SH-SY5Y (cell line): ENCODE measurements around the gene NOC2L.

Source experiments
- GATA2 ChIP-seq: IDR thresholded peaks from 2 replicates; pipeline ENCODE4 v1.6.1; 2011; ENCODE audit warnings: mild to moderate bottlenecking, low read depth, low read length
- GATA3 ChIP-seq: IDR thresholded peaks from 2 replicates; pipeline ENCODE4 v1.6.1; 2011; ENCODE audit warnings: low read depth, mild to moderate bottlenecking, low read length, moderate library complexity

The NOC2L gene

DNA sequence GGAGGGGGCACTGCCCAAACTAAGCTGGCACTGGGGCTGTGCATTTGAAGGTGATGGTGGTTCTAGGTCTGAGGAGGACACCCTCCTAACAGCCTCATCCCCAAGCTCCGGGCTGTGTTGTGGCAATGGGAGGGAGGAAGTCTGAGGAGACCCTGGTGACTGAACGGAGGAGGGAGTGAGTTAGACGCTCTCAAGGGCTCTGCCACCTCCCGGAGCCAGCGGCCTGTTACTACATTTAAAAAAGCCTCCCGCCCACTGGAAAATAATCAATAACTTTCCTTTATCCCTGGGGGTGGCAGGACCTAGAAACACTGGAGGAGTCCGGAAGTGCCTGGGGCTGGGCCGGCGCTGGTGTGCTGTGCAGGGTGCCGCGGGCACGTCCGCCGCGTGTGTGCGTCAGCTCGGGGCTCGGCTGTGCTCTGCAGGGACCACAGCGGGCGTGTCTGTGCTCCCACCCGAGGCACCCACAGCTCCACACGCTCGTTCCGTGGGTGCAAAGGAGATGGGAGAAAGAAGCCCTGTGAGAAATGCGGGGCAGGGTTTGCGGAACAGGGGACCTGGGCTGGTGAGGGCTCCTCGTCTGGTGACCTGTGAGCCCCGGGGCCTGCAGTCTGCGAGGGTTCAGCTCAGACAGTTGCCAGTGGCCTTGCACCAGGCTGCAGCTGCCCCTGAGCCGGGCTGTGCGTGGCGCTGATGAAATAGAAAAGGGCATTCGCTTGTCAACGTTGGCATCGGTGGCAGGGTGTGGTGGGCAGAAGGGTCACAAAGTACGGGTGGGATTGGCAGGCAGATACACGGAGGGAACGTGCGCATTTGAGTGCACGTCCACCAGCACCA, 30.0 kb downstream of the NOC2L start:
- TF ChIP-seq GATA3 (no peak), GATA2 (no peak)

DNA sequence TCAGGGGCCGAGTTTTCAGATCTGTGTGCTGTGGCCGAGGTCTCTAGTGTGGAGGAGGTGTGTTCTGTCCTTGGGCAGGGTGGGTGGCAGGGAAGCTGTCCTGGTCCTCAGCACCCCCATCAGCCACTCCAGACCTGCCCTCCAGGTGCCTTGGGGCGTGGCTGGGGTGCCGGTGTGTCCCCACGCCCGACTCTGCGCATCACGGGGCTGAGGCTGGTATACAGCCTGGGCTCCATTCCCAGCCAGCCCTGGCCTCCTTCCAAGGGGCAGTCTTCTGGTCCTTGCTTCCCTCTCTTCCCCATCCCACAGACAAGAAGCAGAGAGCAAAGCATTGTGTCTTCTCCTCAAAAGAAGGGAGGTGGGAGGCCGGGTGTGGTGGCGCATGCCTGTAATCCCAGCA, 31.3 kb downstream of the NOC2L start:
- TF ChIP-seq GATA2: no peak
- no peak for TF ChIP-seq GATA3

DNA sequence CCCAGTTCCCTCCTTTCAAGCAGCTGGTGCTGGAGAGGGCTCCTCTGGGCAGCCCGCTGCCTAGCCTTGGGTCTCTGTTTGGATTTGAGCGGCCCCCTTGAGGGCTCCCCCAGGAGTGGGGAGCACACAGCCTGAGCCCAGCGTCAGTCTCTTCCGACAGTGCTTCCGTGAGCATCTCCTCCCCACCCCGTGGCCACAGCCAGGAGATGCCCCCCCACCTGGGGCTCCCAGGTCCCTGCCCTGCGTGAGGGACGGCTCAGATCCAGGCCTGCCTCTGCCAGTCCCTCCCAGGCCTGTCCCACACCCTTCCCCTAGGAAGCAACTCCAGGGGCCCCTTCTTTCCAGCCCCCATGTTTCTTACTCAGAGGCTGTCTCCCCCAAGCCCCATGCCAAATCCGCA, 31.8 kb downstream of the NOC2L start:
- TF ChIP-seq GATA3 (no peak), GATA2 (no peak)

DNA sequence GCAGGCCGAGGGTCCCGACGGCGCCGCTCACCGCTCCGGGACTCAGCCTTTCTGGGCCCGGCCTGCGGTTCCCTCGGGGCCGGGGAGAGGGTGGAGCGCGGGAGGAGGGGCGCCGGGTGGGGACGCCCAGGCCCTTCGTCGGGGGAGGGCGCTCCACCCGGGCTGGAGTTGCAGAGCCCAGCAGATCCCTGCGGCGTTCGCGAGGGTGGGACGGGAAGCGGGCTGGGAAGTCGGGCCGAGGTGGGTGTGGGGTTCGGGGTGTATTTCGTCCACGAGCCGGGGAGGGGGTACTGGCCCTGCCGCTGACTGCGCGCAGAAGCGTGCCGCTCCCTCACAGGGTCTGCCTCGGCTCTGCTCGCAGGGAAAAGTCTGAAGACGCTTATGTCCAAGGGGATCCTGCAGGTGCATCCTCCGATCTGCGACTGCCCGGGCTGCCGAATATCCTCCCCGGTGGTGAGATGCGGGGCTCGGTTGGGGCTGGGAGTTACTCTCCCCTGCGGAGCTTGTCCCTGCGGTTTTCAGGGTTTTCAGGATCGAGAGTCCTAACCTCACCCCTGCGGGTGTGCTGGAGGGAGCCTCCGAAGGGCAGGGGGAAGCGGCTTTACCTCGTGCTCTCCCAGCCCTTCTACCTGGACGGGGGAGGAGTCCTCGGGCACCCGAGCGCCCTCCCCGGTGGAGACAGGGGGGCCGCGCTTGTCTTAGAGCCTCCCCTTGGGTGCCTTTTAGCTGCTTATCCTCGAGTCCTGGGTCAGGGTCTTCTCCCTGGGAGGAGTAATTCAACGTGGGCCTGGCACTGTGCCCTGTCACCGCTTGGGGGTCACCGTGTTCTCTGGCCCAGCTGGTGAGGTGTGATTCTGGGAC, 33.3 kb downstream of the NOC2L start:
- TF ChIP-seq GATA3 (no peak), GATA2 (no peak)

DNA sequence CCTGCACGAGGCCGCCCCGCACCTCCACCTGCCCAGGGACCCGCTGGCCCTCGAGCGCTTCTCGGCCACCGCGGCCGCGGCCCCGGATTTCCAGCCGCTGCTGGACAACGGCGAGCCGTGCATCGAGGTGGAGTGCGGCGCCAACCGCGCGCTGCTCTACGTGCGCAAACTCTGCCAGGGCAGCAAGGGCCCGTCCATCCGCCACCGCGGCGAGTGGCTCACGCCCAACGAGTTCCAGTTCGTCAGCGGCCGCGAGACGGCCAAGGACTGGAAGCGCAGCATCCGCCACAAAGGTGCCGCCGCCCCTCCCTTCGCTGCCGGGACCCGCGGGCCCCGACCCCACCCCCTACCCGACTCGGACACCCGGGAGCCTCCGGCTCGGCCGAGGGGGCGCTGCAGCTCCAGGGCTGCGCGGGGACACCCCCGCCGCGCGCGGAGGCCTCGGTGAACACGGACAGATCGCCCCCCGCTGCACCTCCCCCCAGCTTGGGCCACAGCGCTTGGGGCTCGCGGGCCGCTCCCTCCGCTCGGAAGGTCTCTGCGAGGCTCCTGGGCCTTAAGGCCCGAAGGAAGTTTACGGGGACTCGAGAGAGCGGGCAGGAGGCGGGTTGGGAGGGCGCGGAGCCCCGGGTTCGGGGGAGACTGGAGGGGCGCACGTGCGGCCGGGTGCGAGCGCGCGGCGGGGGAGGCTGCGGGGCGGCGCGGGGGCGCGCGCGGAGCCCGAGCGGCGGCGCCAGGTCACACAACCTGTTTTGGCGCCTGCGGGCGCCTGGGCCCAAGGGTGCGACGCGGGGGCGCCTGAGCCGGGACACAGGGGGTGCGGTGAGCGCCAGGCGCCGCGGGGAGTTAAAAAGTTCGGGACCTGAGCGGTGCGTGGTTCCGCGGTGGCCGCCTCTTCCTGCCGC, 34.1 kb downstream of the NOC2L start:
- TF ChIP-seq GATA3: no peak
- no peak for TF ChIP-seq GATA2

DNA sequence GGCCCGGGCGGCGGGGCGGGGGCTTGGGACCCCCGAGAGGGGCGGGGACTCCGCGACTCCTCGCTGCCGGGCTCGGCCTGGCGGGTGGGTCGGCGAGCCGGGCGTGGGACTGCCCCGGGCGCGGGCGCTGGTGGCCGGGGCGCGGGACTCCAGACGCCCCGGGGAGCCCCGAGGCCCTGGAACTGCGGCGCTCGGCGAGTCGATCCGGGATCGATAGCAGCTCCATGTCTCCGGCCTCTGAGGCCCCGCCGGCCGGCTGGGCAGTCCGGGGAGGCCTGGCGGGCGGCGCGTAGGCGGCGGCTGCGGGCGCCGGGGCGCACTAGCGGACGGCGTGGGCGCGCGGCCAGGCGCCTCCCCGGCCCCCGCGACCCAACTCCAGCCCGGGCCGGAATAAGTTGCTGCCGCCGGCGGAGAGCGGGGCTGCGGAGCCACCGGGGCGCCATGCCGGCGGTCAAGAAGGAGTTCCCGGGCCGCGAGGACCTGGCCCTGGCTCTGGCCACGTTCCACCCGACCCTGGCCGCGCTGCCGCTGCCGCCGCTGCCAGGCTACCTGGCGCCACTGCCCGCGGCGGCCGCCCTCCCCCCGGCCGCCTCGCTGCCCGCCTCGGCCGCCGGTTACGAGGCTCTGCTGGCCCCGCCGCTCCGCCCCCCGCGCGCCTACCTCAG, 34.9 kb downstream of the NOC2L start:
- TF ChIP-seq GATA2: no peak
- TF ChIP-seq GATA3: no peak

DNA sequence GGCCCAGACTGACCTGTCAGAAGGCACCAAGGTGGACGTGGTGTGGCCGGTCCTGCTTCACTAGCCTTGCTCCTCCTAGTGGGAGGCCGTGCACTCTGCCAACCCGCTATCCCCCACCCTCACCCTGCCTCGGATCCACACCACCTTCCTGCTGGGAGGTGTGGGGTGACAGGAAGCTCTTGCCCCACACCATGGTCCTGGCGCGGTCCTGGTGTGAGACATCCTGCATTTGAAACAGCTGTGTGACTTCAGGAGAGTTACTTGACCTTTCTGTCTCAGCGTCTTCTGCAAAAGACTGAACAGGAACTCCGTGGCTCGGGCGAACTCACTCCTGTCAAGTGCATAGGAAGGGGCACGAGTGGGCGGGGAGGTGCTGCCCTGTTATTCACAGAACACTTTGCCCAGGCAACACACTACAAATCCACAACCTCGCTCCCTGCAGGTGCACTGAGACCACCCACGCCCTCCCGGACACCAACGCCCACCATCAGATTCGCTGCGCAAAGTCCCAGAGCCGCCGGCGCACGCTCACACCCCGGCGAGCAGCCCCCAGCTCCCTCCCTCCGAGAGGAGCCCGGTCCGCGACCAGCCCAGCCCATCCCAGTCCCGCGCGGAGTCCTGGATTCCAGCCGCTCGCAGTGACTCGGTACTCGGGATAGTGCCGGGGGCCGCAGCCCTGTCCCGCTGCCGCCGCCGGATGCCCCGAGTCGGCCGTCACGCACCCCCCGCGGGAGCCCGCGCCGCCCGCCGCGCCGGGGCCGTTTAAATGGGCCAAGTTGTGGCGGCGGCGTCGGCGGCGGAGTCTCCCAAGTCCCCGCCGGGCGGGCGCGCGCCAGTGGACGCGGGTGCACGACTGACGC, 35.7 kb downstream of the NOC2L start, which contains the start of gene SAMD11:
TSS of gene SAMD11 (plus strand) at position 793 of the 860 bp plus-strand sequence. CDS start 509 bp downstream, outside the sequence.
- TF ChIP-seq GATA2 (no peak), GATA3 (no peak)

DNA sequence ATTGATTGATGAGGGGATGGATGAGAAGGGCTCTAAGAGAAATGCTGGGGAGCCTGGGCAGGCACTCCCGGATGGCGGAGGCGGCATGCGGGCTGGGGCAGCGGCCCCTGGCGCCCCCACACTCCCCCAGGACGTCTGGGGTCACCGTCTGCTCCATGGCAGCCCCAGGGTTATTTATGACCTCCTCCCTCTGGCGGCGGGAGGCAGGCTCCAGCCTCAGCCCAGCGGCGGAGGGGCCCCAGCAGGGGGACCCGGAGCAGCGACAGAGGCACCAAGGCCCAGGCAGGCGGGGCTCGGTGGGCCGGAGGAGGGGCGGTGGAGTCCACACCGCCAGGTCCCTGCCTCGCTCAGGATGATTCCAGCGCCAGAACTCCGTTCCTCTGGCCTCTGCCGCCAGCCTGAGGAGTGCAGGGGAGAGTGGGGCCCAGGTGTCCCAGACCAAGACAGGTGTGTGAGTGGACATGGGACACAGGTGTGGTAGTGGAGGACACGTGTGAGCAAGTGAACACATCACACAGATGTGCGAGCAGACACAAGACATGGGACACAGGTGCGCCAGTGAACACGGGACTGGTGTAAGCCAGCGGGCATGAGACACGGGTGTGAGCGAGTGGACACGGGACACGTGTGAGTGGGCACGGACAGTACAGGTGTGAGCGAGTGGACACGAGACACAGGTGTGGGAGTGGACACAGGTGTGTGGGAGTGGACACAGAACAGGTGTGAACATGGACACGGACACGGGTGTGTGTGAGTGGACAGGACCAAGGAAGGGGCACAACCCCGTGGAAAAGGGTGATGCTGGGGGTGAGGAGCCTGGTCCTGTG, 37.8 kb downstream of the NOC2L start:
- TF ChIP-seq GATA2: no peak; the same call in 1 of the 2 replicates
- TF ChIP-seq GATA3: no peak

DNA sequence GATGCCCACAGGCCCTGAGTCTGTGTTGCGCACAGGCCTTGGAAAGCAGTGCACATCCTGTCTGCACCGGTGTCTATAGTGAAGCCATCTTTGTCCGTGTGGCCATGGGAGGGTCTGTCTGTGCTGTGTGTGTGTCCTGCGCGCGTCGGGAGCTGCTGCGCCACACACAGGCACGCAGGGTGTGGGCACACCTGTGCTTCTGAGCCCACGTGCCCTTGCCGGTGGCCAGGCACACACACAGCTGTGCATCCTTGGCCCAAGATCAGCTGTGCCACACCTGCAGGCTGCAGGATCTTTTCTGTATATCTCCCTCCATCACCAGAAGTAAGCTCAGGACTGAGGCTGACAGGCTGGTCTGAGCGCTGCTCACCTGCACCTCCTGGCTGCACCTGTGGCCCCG, 38.5 kb downstream of the NOC2L start:
- TF ChIP-seq GATA2 (peak; percentile 28; the same call in 1 of the 2 replicates), GATA3 (no peak)

DNA sequence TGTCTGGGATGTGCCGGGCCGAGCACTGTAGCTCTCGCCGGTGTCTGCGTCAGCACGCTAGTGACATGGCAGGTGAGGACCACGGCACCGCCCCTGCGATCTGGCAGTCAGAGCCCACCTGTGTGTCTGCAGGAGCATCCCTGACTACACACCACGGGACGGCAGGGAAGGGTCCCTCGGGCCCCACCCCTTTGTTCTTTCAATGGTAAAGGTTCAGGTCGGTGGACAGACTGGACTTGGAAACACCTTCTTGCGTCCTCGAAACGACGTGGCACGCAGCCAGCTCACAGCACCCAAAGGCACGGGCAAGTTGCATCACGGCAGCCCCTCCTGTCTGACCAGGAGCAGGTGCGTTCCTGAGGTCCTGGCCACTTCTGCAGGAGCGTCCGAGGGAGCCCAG, 39.0 kb downstream of the NOC2L start:
- TF ChIP-seq GATA2 (no peak), GATA3 (no peak)

DNA sequence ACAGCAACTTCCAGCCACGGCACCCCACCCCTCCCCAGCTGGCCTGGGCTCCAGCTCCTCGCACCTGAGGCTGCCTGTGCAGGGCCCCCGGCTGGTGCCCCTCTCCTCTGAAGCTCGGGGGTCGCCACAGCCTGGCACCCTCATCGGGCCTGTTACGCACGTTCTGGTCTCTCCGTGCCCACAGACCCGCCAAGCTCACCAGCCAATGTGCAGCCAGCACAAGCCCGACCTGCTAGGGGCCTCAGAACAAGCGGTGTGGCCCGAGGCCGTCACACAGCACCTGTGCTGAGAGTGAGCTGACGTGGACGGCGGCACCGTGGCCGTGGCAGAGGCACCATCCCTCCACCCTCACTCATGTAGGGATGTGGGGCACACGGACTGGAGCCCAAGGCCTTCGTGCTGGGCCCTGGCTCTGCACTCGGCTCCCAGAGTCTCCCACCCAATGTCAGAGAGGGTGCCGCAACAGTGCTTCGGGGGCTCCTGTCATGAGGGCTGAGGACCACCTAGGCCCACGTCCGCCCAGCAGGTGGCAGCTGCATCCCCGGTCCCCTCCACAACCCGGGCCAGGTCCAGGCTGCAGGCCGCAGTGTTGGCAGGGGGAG, 39.7 kb downstream of the NOC2L start:
- no peak for TF ChIP-seq GATA2
- no peak for TF ChIP-seq GATA3

DNA sequence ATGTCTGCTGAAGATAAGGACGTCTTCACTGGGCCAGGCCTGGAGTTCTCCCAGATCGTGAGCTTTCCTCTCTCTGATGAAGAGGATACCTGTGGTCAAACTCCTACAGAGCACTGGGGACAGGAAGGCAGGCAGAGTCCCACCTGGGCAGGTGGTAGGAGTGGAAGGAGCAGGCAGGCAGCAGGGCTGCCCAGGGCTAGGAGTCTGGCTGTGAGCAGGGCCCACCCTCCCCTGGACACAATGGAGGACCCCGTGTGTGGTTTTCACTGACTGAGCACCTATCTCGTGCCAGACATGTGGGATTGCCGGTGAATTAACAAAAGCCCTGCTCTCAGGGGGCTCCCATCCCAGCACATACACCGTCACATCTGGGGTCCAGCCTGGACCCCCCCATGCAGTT, 40.2 kb downstream of the NOC2L start:
- TF ChIP-seq GATA2: no peak
- no peak for TF ChIP-seq GATA3
